GM03348 (cell line): ENCODE results near the gene NAGK.

Source experiments
- DNase-seq: peaks from one replicate; pipeline ENCODE4 v3.0.0; 2012; ENCODE audit warnings: low spot score

The NAGK gene

GRCh38 chr2:71108091-71108490, 39.6 kb downstream of the NAGK start:
- DNase-seq, result no peak

- DNase-seq, result no peak
Observed at GRCh38 chr2:71113843-71114242, 45.4 kb downstream of the NAGK start.

- DNase-seq, result no peak
Observed at GRCh38 chr2:71117063-71117462, 48.6 kb downstream of the NAGK start.

GRCh38 chr2:71120195-71120594, 51.7 kb downstream of the NAGK start:
- no peak for DNase-seq

GRCh38 chr2:71121479-71121878, 53.0 kb downstream of the NAGK start:
- no peak for DNase-seq

- no peak for DNase-seq
Observed at GRCh38 chr2:71122387-71123298, 54.2 kb downstream of the NAGK start.

GRCh38 chr2:71125506-71126294, 57.3 kb downstream of the NAGK start:
- no peak for DNase-seq

GRCh38 chr2:71126957-71127356, 58.5 kb downstream of the NAGK start:
- DNase-seq, result no peak
